ENCODE measurements around the gene COPS7A.

- TF ChIP-seq CTCF (IDR thresholded peaks at IDR 0.05 in 8 of 11, conservative IDR thresholded peaks at IDR 0.05 in 3 of 11) = no peak
- TF ChIP-seq POLR2AphosphoS5 (IDR thresholded peaks at IDR 0.05) = no peak
Observed at GRCh38 chr12:6768990-6769389, 45.1 kb downstream of the COPS7A start.

Data from spleen (tissue), 7 donors.